NCI-H774 (cell line): Measurements from ENCODE around the gene MAPK8.

Source experiments
- DNase-seq: peaks from one replicate; lab custom pipeline; 2025; lab: John Stamatoyannopoulos, UW

The MAPK8 gene

GRCh38 chr10:48463318-48464003 lies 157.0 kb downstream of the MAPK8 start:
- no peak for DNase-seq

GRCh38 chr10:48464121-48464870 lies 157.8 kb downstream of the MAPK8 start:
- DNase-seq, result no peak

GRCh38 chr10:48464871-48465736 lies 158.6 kb downstream of the MAPK8 start:
- no peak for DNase-seq

GRCh38 chr10:48465860-48466521 lies 159.5 kb downstream of the MAPK8 start:
- no peak for DNase-seq

- no peak for DNase-seq
Measured at GRCh38 chr10:48466611-48467240, 160.2 kb downstream of the MAPK8 start.

- no peak for DNase-seq
Measured at GRCh38 chr10:48467669-48468068, 161.2 kb downstream of the MAPK8 start.

- no peak for DNase-seq
Measured at GRCh38 chr10:48468130-48468790, 161.8 kb downstream of the MAPK8 start.

GRCh38 chr10:48468866-48469511 lies 162.5 kb downstream of the MAPK8 start:
- no peak for DNase-seq

GRCh38 chr10:48469516-48470020 lies 163.1 kb downstream of the MAPK8 start:
- no peak for DNase-seq

GRCh38 chr10:48470115-48470892 lies 163.8 kb downstream of the MAPK8 start:
- DNase-seq, result no peak

- no peak for DNase-seq
Measured at GRCh38 chr10:48470893-48471805, 164.7 kb downstream of the MAPK8 start.

GRCh38 chr10:48472501-48473069 lies 166.1 kb downstream of the MAPK8 start:
- no peak for DNase-seq

GRCh38 chr10:48473704-48474103 lies 167.2 kb downstream of the MAPK8 start:
- no peak for DNase-seq

GRCh38 chr10:48474765-48475365 lies 168.4 kb downstream of the MAPK8 start:
- no peak for DNase-seq

GRCh38 chr10:48475943-48476278 lies 169.4 kb downstream of the MAPK8 start:
- no peak for DNase-seq

- no peak for DNase-seq
Measured at GRCh38 chr10:48476279-48476982, 170.0 kb downstream of the MAPK8 start.

GRCh38 chr10:48477141-48477540 lies 170.7 kb downstream of the MAPK8 start:
- no peak for DNase-seq
